Mesenchymal stem cell (in vitro differentiated cells and primary cell): Measurements from ENCODE around the gene WDR4.

Experiments used
- DNase-seq: peaks from one replicate; pipeline ENCODE4 v3.0.0-alpha.2; 2013
- H2AFZ ChIP-seq: one replicate; pipeline ENCODE4 v1.6.1; 2013; ENCODE audit warnings: low read depth, mild to moderate bottlenecking, control low read depth, inconsistent platforms, low read length, moderate library complexity
- H2AK5ac ChIP-seq: 2 replicates; pipeline ENCODE4 v1.6.1; 2013; ENCODE audit warnings: low read length, moderate library complexity, mild to moderate bottlenecking, inconsistent platforms; ENCODE audit not compliant: severe bottlenecking
- H2BK120ac ChIP-seq: one replicate; pipeline ENCODE4 v1.6.1; 2013; ENCODE audit warnings: low read depth, mild to moderate bottlenecking, inconsistent platforms, low read length, moderate library complexity
- H2BK12ac ChIP-seq, 2 experiments: one replicate each; pipeline ENCODE4 v1.6.1; 2013; ENCODE audit warnings: inconsistent platforms in 2 of 2, low read length in 2 of 2, mild to moderate bottlenecking in 2 of 2, moderate library complexity in 2 of 2, control low read depth in 1 of 2
- H2BK15ac ChIP-seq: one replicate; pipeline ENCODE4 v1.6.1; 2013; ENCODE audit warnings: mild to moderate bottlenecking, low read depth, inconsistent platforms; ENCODE audit not compliant: poor library complexity, severe bottlenecking
- H2BK5ac ChIP-seq: 2 replicates; pipeline ENCODE4 v1.6.1; 2013; ENCODE audit warnings: low read depth, mild to moderate bottlenecking, low read length, control low read depth, inconsistent platforms; ENCODE audit not compliant: poor library complexity, severe bottlenecking
- H3K14ac ChIP-seq, 2 experiments: one replicate each; pipeline ENCODE4 v1.6.1; 2013; ENCODE audit warnings: inconsistent platforms in 2 of 2, low read length in 2 of 2, control low read depth in 1 of 2, mild to moderate bottlenecking in 1 of 2, moderate library complexity in 1 of 2
- H3K18ac ChIP-seq, 2 experiments: one replicate each; pipeline ENCODE4 v1.6.1; 2013; ENCODE audit warnings: inconsistent platforms in 2 of 2, low read length in 2 of 2, control low read depth in 1 of 2, low read depth in 1 of 2, mild to moderate bottlenecking in 1 of 2
- H3K23ac ChIP-seq, 2 experiments: one replicate each; pipeline ENCODE4 v1.6.1; 2013; ENCODE audit warnings: inconsistent platforms in 2 of 2, low read length in 2 of 2, mild to moderate bottlenecking in 2 of 2, moderate library complexity in 2 of 2, control low read depth in 1 of 2
- H3K27ac ChIP-seq: 2 replicates; pipeline ENCODE4 v1.5.1; 2013; ENCODE audit warnings: mild to moderate bottlenecking, moderate library complexity, low read length, control low read depth, inconsistent platforms; ENCODE audit not compliant: poor library complexity, severe bottlenecking
- H3K27me3 ChIP-seq, 2 experiments: 2 replicates each; pipeline versions ENCODE4 v1.6.1 to v1.7.0; 2013; ENCODE audit warnings: low read length in 2 of 2, mild to moderate bottlenecking in 2 of 2, moderate library complexity in 2 of 2, control low read depth in 1 of 2, inconsistent platforms in 1 of 2; ENCODE audit not compliant: control insufficient read depth in 1 of 2, insufficient read depth in 1 of 2
- H3K36me3 ChIP-seq, 2 experiments: 2 replicates each; pipeline versions ENCODE4 v1.6.1 to v1.7.0; 2013; ENCODE audit warnings: low read length in 2 of 2, control low read depth in 1 of 2, inconsistent platforms in 1 of 2, low read depth in 1 of 2, mild to moderate bottlenecking in 1 of 2; ENCODE audit not compliant: insufficient read depth in 2 of 2, control insufficient read depth in 1 of 2
- H3K4ac ChIP-seq, 2 experiments: one replicate each; pipeline ENCODE4 v1.6.1; 2013; ENCODE audit warnings: inconsistent platforms in 2 of 2, low read length in 2 of 2, mild to moderate bottlenecking in 2 of 2, moderate library complexity in 2 of 2, control low read depth in 1 of 2, low read depth in 1 of 2
- H3K4me1 ChIP-seq: 2 replicates; pipeline ENCODE4 v1.6.1; 2013; ENCODE audit warnings: low read depth, low read length, control low read depth; ENCODE audit not compliant: control insufficient read depth, insufficient read depth
- H3K4me2 ChIP-seq: 2 replicates; pipeline ENCODE4 v1.6.1; 2013; ENCODE audit warnings: low read length, mild to moderate bottlenecking, inconsistent platforms; ENCODE audit not compliant: poor library complexity, severe bottlenecking
- H3K4me3 ChIP-seq, 2 experiments: 2 replicates each; pipeline versions ENCODE4 v1.5.1 to v1.7.0; 2013; ENCODE audit warnings: low read length in 2 of 2, mild to moderate bottlenecking in 2 of 2, control low read depth in 1 of 2, low read depth in 1 of 2; ENCODE audit not compliant: insufficient read depth in 1 of 2
- H3K79me1 ChIP-seq: replicated peaks from 2 replicates; pipeline ENCODE4 v1.6.1; 2013; ENCODE audit warnings: mild to moderate bottlenecking, control low read depth, low read length, inconsistent platforms; ENCODE audit not compliant: poor library complexity, severe bottlenecking
- H3K9ac ChIP-seq: 2 replicates; pipeline ENCODE4 v1.7.0; 2013; ENCODE audit warnings: mild to moderate bottlenecking, low read length, moderate library complexity
- H3K9me3 ChIP-seq: 2 replicates; pipeline ENCODE4 v1.7.0; 2013; ENCODE audit warnings: mild to moderate bottlenecking, low read length; ENCODE audit not compliant: control insufficient read depth
- H4K8ac ChIP-seq: one replicate; pipeline ENCODE4 v1.6.1; 2013; ENCODE audit warnings: inconsistent platforms, mild to moderate bottlenecking, low read length, moderate library complexity
- H4K91ac ChIP-seq: one replicate; pipeline ENCODE4 v1.6.1; 2013; ENCODE audit warnings: mild to moderate bottlenecking, low read length, inconsistent platforms
- WGBS: methylation state at CpG from one replicate; pipeline ENCODE4 v1.1.7; 2013; ENCODE audit warnings: mixed read lengths; 5-methylcytosine and 5-hydroxymethylcytosine counted together

The WDR4 gene

DNA sequence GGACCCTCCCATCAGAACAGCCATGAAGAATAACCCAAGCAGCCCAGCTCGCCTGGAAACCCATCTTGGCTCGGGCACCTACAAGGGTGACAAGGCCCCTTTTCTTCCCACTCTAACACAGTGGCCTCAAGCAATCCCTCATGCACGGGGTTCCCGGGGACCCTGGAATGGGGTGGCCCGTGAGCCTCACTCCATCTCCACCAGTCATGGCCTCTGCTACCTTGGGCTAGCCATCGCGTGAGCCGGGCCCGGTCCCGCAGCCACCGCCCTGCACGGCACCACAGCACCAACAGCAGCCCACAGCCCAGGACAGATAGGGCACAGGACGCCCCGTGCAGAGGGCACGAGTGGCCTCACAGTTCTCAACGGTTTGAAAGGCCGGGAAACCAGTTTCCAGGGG, 19.0 kb downstream of the WDR4 start:
- Histone ChIP-seq H2AFZ (no peak overlapping the region), H3K23ac (no peak overlapping the region), H2BK120ac (no peak overlapping the region), H3K79me1 (peaks cover 65% of the 10 kb centered on the region), H3K14ac (no peak overlapping the region), H3K18ac (no peak overlapping the region), H3K9ac (no peak overlapping the region), H4K91ac (no peak overlapping the region), H2BK12ac (no peak overlapping the region), H3K4me3 (no peak overlapping the region), H2AK5ac (no peak overlapping the region), H3K9me3 (no peaks in the 10 kb centered on the region), H3K27ac (no peak overlapping the region), H2BK15ac (no peak overlapping the region), H3K36me3 (peaks cover 71 to 86% of the 10 kb centered on the region in 2 experiments), H2BK5ac (no peak overlapping the region), H3K4me2 (no peak overlapping the region), H4K8ac (no peak overlapping the region), H3K4me1 (peaks cover 3% of the 10 kb centered on the region), H3K27me3 (no peaks in the 10 kb centered on the region), H3K4ac (no peak overlapping the region)
- WGBS: 96% methylated on average over 17 of the region's 17 CpGs
- DNase-seq: no peak

DNA sequence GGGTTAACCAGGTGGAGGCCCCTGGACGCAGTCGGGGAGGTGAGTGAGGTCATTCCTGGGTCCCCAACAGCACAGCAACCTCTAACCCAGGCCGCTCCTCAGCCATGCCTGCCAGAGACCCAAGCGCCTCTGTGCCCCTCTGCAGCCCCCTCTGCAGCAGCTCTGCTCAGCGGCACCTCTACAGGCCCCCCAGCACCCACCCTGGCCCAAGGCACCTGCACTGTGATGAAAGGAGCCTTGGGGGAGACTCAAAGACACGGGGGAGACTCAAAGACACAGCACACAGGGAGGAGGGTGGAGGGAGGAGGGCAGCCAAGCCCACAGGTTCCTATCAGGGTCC, 19.5 kb downstream of the WDR4 start:
- Histone ChIP-seq H3K9me3 (no peaks in the 10 kb centered on the region), H3K9ac (no peak overlapping the region), H3K36me3 (peaks cover 76 to 87% of the 10 kb centered on the region in 2 experiments), H4K91ac (no peak overlapping the region), H2BK15ac (no peak overlapping the region), H3K4me3 (no peak overlapping the region), H2AFZ (no peak overlapping the region), H3K18ac (no peak overlapping the region), H2BK120ac (no peak overlapping the region), H3K79me1 (peaks cover 66% of the 10 kb centered on the region), H3K4ac (no peak overlapping the region), H3K14ac (no peak overlapping the region), H4K8ac (no peak overlapping the region), H2BK12ac (no peak overlapping the region), H3K4me2 (no peak overlapping the region), H3K23ac (no peak overlapping the region), H3K4me1 (peaks cover 3% of the 10 kb centered on the region), H2BK5ac (no peak overlapping the region), H2AK5ac (no peak overlapping the region), H3K27me3 (no peaks in the 10 kb centered on the region), H3K27ac (no peak overlapping the region)
- 100% methylated on average over 5 of the region's 6 CpGs for WGBS
- no peak for DNase-seq

DNA sequence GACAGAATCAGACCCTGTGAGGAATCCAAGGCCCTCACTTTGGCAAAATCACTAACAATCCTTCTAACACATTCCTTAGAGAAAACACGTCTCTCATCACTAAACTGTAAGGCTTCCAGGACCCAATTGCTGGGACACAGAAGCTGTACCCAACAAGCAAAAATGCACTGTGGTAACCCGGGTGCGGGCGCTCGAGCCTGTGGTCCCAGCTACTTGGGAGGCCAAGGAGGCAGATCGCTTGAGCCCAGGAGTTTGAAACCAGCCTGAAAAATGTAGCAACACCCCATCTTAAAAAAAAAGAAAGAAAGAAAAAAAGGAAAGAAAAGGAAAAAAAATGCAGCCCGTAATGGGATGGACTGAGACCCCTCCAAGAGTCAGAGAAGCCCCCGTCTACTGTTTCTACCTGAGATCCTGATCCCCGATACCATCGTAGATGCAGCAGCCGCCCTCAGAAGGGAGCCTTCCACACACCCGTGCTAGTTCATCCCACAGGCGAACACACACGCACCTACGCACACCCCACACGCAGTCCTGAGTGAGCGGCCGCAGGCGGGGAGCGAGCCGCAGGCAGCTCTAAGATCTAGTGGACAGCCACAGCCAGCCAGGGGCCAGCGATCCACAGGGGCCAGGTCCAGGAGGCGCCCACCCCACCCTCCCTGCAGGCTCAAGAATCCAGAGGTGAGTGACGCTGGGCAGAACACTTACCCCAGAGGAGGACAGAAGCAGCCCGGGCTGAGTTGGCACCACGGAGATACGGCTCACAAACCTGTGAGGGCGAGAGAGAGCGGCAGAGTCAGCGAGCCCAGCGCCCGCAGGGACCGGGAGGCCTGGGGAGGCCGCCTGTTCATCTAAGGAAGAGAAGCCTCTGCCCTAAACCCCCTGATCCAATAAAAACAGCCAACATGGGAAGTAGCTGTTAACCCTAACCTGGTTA, 20.1 kb downstream of the WDR4 start:
- H3K18ac ChIP-seq: no peak overlapping the region
- H4K8ac ChIP-seq: no peak overlapping the region
- DNase-seq: no peak
- H3K4me1 ChIP-seq: peaks cover 1% of the 10 kb centered on the region
- H3K23ac ChIP-seq: no peak overlapping the region
- H3K36me3 ChIP-seq: peaks cover 82 to 87% of the 10 kb centered on the region in 2 experiments
- no peak overlapping the region for H3K4me3 ChIP-seq
- H2AFZ ChIP-seq: no peak overlapping the region
- no peak overlapping the region for H2BK15ac ChIP-seq
- H3K4ac ChIP-seq: no peak overlapping the region
- no peak overlapping the region for H2BK5ac ChIP-seq
- H3K9me3 ChIP-seq: no peaks in the 10 kb centered on the region
- peaks cover 64% of the 10 kb centered on the region for H3K79me1 ChIP-seq
- H3K4me2 ChIP-seq: no peak overlapping the region
- H3K27ac ChIP-seq: no peak overlapping the region
- no peak overlapping the region for H2BK120ac ChIP-seq
- H3K27me3 ChIP-seq: no peaks in the 10 kb centered on the region
- no peak overlapping the region for H3K14ac ChIP-seq
- H2AK5ac ChIP-seq: no peak overlapping the region
- H2BK12ac ChIP-seq: no peak overlapping the region
- no peak overlapping the region for H4K91ac ChIP-seq
- no peak overlapping the region for H3K9ac ChIP-seq
- 96% methylated on average over 34 of the region's 34 CpGs for WGBS

DNA sequence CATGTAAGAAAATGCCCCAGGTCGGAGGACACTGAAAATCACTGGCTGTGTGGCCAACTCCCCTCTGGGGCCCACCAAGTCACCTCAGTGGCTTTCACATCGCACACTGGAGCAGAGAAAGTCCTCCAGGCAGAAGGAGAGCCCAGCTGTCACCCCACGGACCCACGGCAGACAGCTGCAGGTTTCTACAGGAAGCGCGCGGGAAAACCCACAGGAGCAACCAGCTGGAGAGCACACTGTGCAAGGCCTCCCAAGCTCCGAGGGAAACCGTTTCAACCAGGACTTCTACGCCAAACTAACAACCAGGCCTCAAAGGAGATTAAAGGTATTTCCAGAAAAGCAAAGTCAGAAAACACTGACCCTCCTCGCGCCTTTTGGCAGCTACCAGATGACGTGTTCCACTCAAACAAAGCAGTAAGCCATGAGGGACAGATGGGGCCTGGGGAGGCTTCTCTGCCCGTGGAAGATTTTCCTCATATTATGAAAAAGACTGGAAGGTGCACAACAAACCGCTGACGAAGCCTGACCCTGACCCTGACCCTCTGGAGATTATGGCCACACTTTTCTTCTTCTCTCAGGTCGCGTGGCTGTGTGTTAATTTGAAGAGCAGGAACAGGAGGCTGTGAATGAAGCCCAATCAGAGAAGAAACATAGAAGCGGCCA, 21.0 kb downstream of the WDR4 start:
- no peak overlapping the region for H2BK12ac ChIP-seq
- H3K79me1 ChIP-seq: peaks cover 66% of the 10 kb centered on the region
- no peak overlapping the region for H3K9ac ChIP-seq
- H3K36me3 ChIP-seq: peaks cover 89 to 90% of the 10 kb centered on the region in 2 experiments
- no peak overlapping the region for H2AFZ ChIP-seq
- no peaks in the 10 kb centered on the region for H3K27me3 ChIP-seq
- no peak for DNase-seq
- H3K4me1 ChIP-seq: no peaks in the 10 kb centered on the region
- no peak overlapping the region for H3K4ac ChIP-seq
- no peak overlapping the region for H3K14ac ChIP-seq
- H4K8ac ChIP-seq: no peak overlapping the region
- no peak overlapping the region for H2BK5ac ChIP-seq
- no peak overlapping the region for H4K91ac ChIP-seq
- no peak overlapping the region for H3K18ac ChIP-seq
- H3K4me3 ChIP-seq: no peak overlapping the region
- no peak overlapping the region for H3K23ac ChIP-seq
- H3K9me3 ChIP-seq: no peaks in the 10 kb centered on the region
- no peak overlapping the region for H3K27ac ChIP-seq
- WGBS: 93% methylated on average over 19 of the region's 19 CpGs
- H2AK5ac ChIP-seq: no peak overlapping the region
- H2BK15ac ChIP-seq: no peak overlapping the region
- H2BK120ac ChIP-seq: no peak overlapping the region
- no peak overlapping the region for H3K4me2 ChIP-seq
